Right lobe of liver (tissue), 4 donors: ENCODE data around the gene KPNB1.

Experiments used
- POLR2A ChIP-seq: fragments of 450-650 bp; IDR thresholded peaks from one replicate; pipeline ENCODE4 v1.6.1; 2017; ENCODE audit warnings: antibody characterized with exemption, mild to moderate bottlenecking
- TF ChIP-seq, protein P1 (sequence below), 4 donors: fragments of 200-600 bp in 3 of 4; fragments of 450-650 bp in 1 of 4; IDR thresholded peaks; one replicate each; pipeline versions ENCODE4 v1.5.1 to v1.8.0; 2016 to 2022; ENCODE audit warnings: antibody characterized with exemption in 4 of 4, mild to moderate bottlenecking in 2 of 4
- donor health status: DM: no; HTN: no; CAD: no.
- donor health status: DM: no; HTN: no; CAD: no.
- donor health status: DM: no; HTN: yes; CAD: no.

DNA sequence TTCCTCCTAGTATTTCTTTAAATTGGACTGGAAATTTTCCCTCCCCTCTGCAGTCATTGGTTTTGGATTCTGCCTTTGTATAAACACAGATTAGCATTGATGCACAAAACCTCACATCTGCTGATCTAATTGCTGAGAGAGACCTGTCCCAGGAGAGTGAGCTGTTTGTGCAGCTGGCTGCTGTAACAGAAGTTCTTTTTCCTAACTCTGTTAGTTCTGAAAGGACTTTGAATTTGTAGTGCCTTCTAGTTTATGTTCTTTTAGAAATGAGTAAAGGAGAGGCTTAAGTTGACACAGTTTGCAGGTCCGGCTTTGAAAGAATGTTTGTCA lies 45.2 kb upstream of the KPNB1 start:
- TF ChIP-seq, protein P1, sequence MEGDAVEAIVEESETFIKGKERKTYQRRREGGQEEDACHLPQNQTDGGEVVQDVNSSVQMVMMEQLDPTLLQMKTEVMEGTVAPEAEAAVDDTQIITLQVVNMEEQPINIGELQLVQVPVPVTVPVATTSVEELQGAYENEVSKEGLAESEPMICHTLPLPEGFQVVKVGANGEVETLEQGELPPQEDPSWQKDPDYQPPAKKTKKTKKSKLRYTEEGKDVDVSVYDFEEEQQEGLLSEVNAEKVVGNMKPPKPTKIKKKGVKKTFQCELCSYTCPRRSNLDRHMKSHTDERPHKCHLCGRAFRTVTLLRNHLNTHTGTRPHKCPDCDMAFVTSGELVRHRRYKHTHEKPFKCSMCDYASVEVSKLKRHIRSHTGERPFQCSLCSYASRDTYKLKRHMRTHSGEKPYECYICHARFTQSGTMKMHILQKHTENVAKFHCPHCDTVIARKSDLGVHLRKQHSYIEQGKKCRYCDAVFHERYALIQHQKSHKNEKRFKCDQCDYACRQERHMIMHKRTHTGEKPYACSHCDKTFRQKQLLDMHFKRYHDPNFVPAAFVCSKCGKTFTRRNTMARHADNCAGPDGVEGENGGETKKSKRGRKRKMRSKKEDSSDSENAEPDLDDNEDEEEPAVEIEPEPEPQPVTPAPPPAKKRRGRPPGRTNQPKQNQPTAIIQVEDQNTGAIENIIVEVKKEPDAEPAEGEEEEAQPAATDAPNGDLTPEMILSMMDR (IDR thresholded peaks at IDR 0.05): no peak
- TF ChIP-seq POLR2A: no peak
